Measurements from ENCODE around the gene SBDS. TPM values are rescaled to one million over a fixed set of nuclear protein-coding genes. Genes with fewer than 3 reads are reported as not detected.
A peak's percentile ranks its signal among the peaks of the same experiment; 100 is the strongest.
"Not testable (repeated sequence)": the region's sequence is repeated elsewhere in the genome, so short reads cannot be mapped to it uniquely, and the experiment has no call there.

The SBDS gene
- total and polyA plus RNA-seq, 8 donors, result 82.6 to 109 (median 87.6) TPM

GRCh38 chr7:67008260-67008659, 12.9 kb upstream of the SBDS start:
- Histone ChIP-seq H3K4me3 (no peak overlapping the region), H3K27ac (no peak overlapping the region), H3K9me3 (no peaks in the 10 kb centered on the region), H3K27me3 (no peaks in the 10 kb centered on the region), H3K36me3 (peaks cover 0 to 85% of the 10 kb centered on the region in 2 donors), H3K4me1 (no peaks in the 10 kb centered on the region)
- no peak for TF ChIP-seq CTCF (IDR thresholded peaks at IDR 0.05)
- intact Hi-C loops (cut with DNase I), result no loop called here
- no peak for DNase-seq
- no peak for ATAC-seq

GRCh38 chr7:67006965-67007364, 11.6 kb upstream of the SBDS start:
- DNase-seq (no peak), ATAC-seq (no peak)
- Histone ChIP-seq H3K4me3 (no peak overlapping the region), H3K27me3 (no peaks in the 10 kb centered on the region), H3K27ac (no peak overlapping the region), H3K9me3 (no peaks in the 10 kb centered on the region), H3K4me1 (no peaks in the 10 kb centered on the region), H3K36me3 (peaks cover 0 to 77% of the 10 kb centered on the region in 2 donors)
- no peak for TF ChIP-seq CTCF (IDR thresholded peaks at IDR 0.05)
- intact Hi-C loops (cut with DNase I), result no loop called here

- intact Hi-C loops (cut with DNase I), result not testable (repeated sequence)
- H3K36me3 ChIP-seq, result peaks cover 0 to 60% of the 10 kb centered on the region in 2 donors
These were observed 8.8 kb upstream of the SBDS start for GRCh38 chr7:67004145-67004544.

GRCh38 chr7:67000601-67001258, 5.3 kb upstream of the SBDS start:
- H3K27ac ChIP-seq; H3K4me3 ChIP-seq; H3K9me3 ChIP-seq; intact Hi-C loops (cut with DNase I); DNase-seq; H3K27me3 ChIP-seq; ATAC-seq; H3K4me1 ChIP-seq: not testable (repeated sequence)
- peak; percentile 29 to 50 for TF ChIP-seq CTCF (IDR thresholded peaks at IDR 0.05)
- H3K36me3 ChIP-seq, result peaks cover 0 to 32% of the 10 kb centered on the region in 2 donors

More at GRCh38 chr7:67004145-67004544, 8.8 kb upstream of the SBDS start:
- H3K27me3 ChIP-seq, H3K9me3 ChIP-seq, H3K4me1 ChIP-seq, H3K4me3 ChIP-seq, DNase-seq, H3K27ac ChIP-seq, ATAC-seq: not testable (repeated sequence)

- H3K9me3 ChIP-seq; intact Hi-C loops (cut with DNase I); H3K27me3 ChIP-seq: not testable (repeated sequence)
- Histone ChIP-seq H3K36me3 (peaks cover 0 to 37% of the 10 kb centered on the region in 2 donors), H3K4me1 (peaks cover 0 to 29% of the 10 kb centered on the region in 2 donors), H3K27ac (peak within 1 kb of the TSS; percentile 79 to 99), H3K4me3 (peak within 1 kb of the TSS; percentile 74 to 89)
- ATAC-seq, result peak; percentile 91
- peak; percentile 97 to 99 (median 98) for DNase-seq
These were observed 1.2 kb upstream of the SBDS start, which contains the start of gene TYW1 for GRCh38 chr7:66996444-66997191. Gene TYW1 (plus strand): TSS chr7:66996833. CDS start chr7:66996979, 146 bp downstream.

- Histone ChIP-seq H3K4me1 (peaks cover 0 to 29% of the 10 kb centered on the region in 2 donors), H3K27ac (peak overlapping the region; percentile 99), H3K36me3 (peaks cover 0 to 52% of the 10 kb centered on the region in 2 donors), H3K4me3 (peak overlapping the region; percentile 74 to 89)
- ATAC-seq (peak; percentile 79), DNase-seq (peak in 3 of 4 donors; percentile 33 to 63 (median 56))
- intact Hi-C loops (cut with DNase I); H3K27me3 ChIP-seq; H3K9me3 ChIP-seq: not testable (repeated sequence)
These were observed 716 bp downstream of the SBDS start for GRCh38 chr7:66994691-66995049.

GRCh38 chr7:66994051-66994450, 1.3 kb downstream of the SBDS start:
- not testable (repeated sequence) for ATAC-seq
- peaks cover 0 to 51% of the 10 kb centered on the region in 2 donors for H3K36me3 ChIP-seq

GRCh38 chr7:66989552-66989951, 5.8 kb downstream of the SBDS start:
- H3K27me3 ChIP-seq; intact Hi-C loops (cut with DNase I): not testable (repeated sequence)

More at GRCh38 chr7:66994051-66994450, 1.3 kb downstream of the SBDS start:
- intact Hi-C loops (cut with DNase I); DNase-seq; H3K27me3 ChIP-seq; H3K9me3 ChIP-seq: not testable (repeated sequence)
- H3K4me1 ChIP-seq, result peaks cover 0 to 29% of the 10 kb centered on the region in 2 donors
- H3K4me3 ChIP-seq, result peak overlapping the region; percentile 74 to 89
- peak overlapping the region; percentile 99 for H3K27ac ChIP-seq

GRCh38 chr7:66980336-66980735, 15.1 kb downstream of the SBDS start:
- H3K36me3 ChIP-seq; H3K4me3 ChIP-seq; ATAC-seq; intact Hi-C loops (cut with DNase I); DNase-seq; H3K27me3 ChIP-seq; H3K4me1 ChIP-seq; H3K27ac ChIP-seq: not testable (repeated sequence)
- H3K9me3 ChIP-seq, result peaks cover 0 to 22% of the 10 kb centered on the region in 2 donors

More at GRCh38 chr7:66989552-66989951, 5.8 kb downstream of the SBDS start:
- H3K4me3 ChIP-seq, DNase-seq, ATAC-seq, H3K9me3 ChIP-seq, H3K27ac ChIP-seq: not testable (repeated sequence)
- peaks cover 0 to 18% of the 10 kb centered on the region in 2 donors for H3K4me1 ChIP-seq
- H3K36me3 ChIP-seq, result peaks cover 0 to 75% of the 10 kb centered on the region in 2 donors

GRCh38 chr7:66979013-66979412, 16.4 kb downstream of the SBDS start:
- H3K36me3 ChIP-seq; DNase-seq; ATAC-seq; H3K4me3 ChIP-seq; H3K4me1 ChIP-seq; intact Hi-C loops (cut with DNase I); H3K27me3 ChIP-seq; H3K27ac ChIP-seq: not testable (repeated sequence)
- H3K9me3 ChIP-seq, result peaks cover 0 to 22% of the 10 kb centered on the region in 2 donors
